Activated naive CD4-positive, alpha-beta T cell treated with anti-CD3 and anti-CD28 coated beads, Interleukin-2, amount 50 U/mL, for 72 hours (primary cell): ENCODE results near the gene ATOH8. TPM values are rescaled to one million over a fixed set of nuclear protein-coding genes. Genes with fewer than 3 reads are reported as not detected.

ENCODE experiments used
- ATAC-seq, 2 donors: fragments of 150-1000 bp; cut with Tn5 transposase; 2 replicates each; pipeline ENCODE4 v1.10.0; 2021; ENCODE audit warnings: mild to moderate bottlenecking in 2 of 2, moderate library complexity in 2 of 2
- DNase-seq, 2 donors: peaks; one replicate each; pipeline ENCODE4 v3.0.0; 2021 to 2022; ENCODE audit warnings: low spot score in 2 of 2
- H3K27ac Mint-ChIP-seq, 2 donors: one replicate each; pipeline ENCODE4 v1.8.0; 2022; ENCODE audit warnings: mild to moderate bottlenecking in 2 of 2, mixed read lengths in 2 of 2
- H3K36me3 Mint-ChIP-seq, 2 donors: one replicate each; pipeline ENCODE4 v1.8.0; 2022; ENCODE audit warnings: mixed read lengths in 2 of 2
- H3K9me3 Mint-ChIP-seq, 2 donors: one replicate each; pipeline ENCODE4 v1.8.0; 2022; ENCODE audit warnings: mixed read lengths in 2 of 2
- total RNA-seq, 2 donors: library from RNA; stranded (reverse); gene quantifications; one replicate each; pipeline ENCODE4 v1.2.3, GENCODE V29; 2022

Gene ATOH8
- total RNA-seq, 2 donors from 2014 or later, result not detected

DNA sequence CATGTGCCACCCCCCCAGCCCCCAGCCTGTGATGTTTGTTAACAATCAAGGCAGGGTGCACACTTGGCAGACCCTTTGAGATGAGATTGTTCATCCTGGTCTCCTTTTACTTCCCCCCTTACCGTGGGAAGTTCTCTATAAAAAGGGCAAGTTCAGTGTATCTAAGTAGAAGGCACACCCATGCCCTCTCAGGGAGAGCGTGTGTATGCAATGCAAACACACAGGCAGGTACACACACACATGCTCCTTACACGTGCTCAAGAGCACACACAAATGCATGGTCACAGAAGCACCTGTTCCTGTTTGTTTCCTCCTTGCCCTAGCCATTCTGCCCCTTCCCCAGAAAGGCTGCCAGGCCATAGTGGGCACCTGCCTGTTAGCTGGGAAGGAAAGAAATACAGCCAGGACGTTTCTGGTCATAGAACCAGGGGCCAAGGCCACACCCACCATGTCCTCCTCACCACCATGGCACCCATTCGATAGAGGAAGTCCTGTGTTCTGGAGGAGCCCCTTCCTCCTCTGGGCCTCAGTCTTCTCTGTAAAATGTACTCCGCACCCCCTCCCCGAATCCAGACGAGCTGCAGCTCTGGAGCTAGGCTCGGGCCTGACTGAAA, 3.1 kb downstream of the ATOH8 start:
- no peak for DNase-seq

DNA sequence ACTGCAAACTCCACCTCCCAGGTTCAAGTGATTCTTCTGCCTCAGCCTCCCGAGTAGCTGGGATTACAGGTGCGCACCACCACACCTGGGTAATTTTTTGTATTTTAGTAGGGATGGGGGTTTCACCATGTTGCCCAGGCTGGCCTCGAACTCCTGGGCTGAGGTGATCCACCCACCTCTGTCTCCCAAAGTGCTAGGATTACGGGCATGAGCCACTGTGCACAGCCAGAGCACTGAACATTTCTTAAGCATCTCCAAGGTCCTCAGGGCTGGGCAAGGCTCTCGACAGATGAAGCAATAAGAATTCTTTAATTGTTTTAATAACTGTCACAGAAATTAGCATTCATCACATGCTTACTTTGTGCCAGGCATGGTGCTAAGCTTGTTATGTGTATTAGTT, 4.1 kb downstream of the ATOH8 start:
- Mint-ChIP-seq H3K36me3 (no peaks in the 10 kb centered on the region), H3K9me3 (no peaks in the 10 kb centered on the region), H3K27ac (no peak overlapping the region)
- DNase-seq (no peak), ATAC-seq (no peak)

More for the DNA sequence above, 3.1 kb downstream of the ATOH8 start:
- no peaks in the 10 kb centered on the region for H3K9me3 Mint-ChIP-seq
- H3K36me3 Mint-ChIP-seq, result no peaks in the 10 kb centered on the region
- ATAC-seq, result no peak
- no peak overlapping the region for H3K27ac Mint-ChIP-seq

DNA sequence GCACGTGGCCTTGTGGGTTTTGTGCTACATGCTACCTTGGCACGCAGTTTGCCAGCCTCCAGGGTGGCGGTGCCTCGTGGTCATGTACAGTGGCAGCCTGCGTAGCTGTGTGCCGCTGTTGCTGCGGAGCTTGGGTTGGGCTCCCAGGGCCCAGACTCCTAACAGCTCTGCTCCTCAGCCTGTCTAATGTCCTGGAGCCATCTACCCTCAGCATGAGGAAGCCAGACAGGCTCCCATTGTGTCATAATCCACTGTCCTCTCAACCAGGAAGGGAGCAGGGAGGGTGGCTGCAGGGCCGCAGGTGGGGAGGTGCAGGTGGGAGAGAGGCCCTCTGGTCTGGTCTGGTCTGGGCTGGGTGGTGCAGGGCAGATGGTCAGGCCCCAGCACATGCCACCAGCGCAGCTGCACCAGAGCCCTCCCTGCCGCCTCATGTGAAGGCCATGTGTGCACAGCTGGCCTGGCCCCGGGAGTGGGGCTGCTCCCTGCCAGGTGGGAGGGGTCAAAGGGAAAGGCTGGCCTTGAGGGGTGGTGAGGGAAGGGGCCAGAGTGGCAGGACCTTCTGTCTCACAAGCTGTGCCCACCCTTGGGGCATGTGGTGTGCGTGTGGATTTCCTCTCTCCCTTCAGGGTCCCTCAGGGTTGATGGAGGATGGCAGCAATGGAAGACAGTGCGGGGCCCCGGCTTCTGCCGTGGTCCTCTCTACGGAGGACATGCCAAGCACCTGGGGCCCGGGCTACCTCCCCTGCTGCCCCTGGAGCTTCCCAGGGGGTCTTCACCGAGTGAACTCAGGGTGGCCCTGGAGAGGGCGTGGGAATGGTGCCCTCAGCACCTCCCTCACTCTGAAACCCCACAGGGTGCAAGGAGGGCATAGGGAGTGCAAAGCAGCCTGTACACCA, 4.8 kb downstream of the ATOH8 start:
- DNase-seq (no peak), ATAC-seq (no peak)
- Mint-ChIP-seq H3K9me3 (no peaks in the 10 kb centered on the region), H3K27ac (no peak overlapping the region), H3K36me3 (no peaks in the 10 kb centered on the region)

DNA sequence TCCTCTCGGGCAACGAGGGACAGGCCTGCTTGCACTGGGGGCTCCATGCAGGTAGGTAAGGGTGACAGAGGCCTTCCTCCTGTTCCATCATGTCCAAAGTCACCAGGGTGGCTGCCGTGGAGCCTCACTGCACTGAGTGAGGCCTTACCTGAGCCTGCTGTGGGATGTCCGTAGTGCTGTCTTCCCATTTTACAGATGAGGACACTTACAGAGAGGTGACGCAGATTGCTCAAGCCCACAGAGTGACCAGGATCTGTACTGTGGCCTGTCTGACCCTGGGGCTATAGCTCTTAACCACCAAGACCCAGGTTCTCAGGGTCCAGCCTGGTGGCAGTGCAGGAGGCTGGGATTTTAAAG, 5.4 kb downstream of the ATOH8 start:
- Mint-ChIP-seq H3K27ac (no peak overlapping the region), H3K9me3 (no peaks in the 10 kb centered on the region), H3K36me3 (no peaks in the 10 kb centered on the region)
- no peak for DNase-seq
- no peak for ATAC-seq

DNA sequence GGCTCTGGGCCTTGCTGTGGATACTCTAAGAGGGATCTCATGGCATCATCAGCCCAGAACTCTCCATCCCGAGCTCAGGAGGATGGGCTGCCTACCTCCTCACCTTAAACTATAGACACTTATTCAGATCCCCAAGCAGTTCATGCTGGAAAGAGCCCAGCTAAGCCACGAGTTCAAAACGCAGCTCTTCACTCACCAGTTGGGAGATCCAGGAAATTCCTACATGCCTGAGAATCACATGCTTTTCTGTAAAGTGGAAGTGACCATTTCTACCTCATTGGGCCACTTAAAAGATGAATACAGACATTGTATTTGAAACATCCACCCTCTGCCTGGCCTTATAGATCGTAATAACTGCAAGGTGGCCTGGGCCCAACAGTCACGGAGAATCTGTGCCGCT, 6.6 kb downstream of the ATOH8 start:
- no peaks in the 10 kb centered on the region for H3K36me3 Mint-ChIP-seq
- ATAC-seq (no peak), DNase-seq (no peak)
- no peak overlapping the region for H3K27ac Mint-ChIP-seq
- no peaks in the 10 kb centered on the region for H3K9me3 Mint-ChIP-seq

DNA sequence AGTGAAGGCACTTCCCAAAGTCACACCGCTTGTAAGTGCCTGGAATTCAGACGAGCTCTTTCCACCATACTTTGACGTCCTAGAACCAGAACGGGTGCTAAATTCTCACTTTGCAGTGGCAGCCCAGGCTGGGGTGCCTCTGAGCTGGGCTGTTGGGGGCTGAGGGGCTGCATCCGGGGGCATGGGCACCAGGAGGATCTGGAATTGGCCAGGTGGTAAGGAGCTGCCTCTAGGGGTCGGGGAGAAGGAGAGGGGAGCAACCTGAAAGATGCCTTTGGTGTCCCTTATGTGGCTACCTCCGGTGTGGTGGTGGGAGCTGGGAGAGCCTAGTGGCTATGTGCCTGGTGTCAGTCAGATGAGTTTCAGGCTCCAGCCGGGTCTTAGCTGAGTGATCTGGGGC, 7.1 kb downstream of the ATOH8 start:
- Mint-ChIP-seq H3K9me3 (no peaks in the 10 kb centered on the region), H3K36me3 (no peaks in the 10 kb centered on the region), H3K27ac (no peak overlapping the region)
- DNase-seq (no peak), ATAC-seq (no peak)

DNA sequence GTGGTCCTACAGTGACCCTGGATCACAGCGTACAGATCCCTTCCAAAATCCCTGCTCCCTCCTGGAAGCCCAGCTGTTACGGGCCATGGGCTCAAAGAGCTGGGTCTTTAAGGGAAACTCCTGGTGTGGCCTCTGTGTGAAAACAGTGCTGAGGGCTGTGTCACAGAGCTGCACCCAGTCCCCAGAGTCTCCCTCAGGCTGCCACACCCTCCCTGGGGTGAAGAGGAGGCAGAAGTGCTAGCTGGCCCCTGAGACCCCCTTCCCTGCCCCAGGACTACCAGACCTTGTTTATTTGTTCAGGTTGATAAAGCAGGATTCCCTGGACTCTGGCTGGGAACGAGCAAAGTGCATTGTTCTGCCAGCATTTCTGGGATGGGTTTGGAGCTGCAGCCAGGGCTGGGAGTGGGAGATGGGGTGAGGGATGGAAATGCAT, 7.7 kb downstream of the ATOH8 start:
- Mint-ChIP-seq H3K27ac (no peak overlapping the region), H3K36me3 (no peaks in the 10 kb centered on the region), H3K9me3 (no peaks in the 10 kb centered on the region)
- ATAC-seq (no peak), DNase-seq (no peak)

DNA sequence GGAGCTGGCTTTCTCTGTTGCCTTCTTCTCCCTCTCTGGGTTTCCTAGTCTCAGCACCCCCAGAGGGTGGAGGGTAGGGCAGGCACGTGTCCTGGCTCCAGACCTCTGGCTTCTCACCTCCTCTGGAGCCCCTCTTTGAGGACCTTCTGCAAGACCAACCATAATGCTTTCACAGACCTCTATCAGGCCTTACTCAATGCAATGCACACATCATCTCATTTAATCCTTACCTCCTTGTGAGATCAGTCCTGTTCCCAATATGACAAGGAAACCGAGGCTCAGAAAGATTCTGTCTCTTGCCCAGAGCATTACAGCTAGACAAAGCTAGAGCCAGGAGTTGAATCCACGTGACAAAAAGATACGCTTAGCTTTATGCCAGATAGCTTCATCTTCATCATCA, 8.2 kb downstream of the ATOH8 start:
- Mint-ChIP-seq H3K9me3 (no peaks in the 10 kb centered on the region), H3K27ac (no peak overlapping the region), H3K36me3 (no peaks in the 10 kb centered on the region)
- ATAC-seq (no peak), DNase-seq (no peak)

DNA sequence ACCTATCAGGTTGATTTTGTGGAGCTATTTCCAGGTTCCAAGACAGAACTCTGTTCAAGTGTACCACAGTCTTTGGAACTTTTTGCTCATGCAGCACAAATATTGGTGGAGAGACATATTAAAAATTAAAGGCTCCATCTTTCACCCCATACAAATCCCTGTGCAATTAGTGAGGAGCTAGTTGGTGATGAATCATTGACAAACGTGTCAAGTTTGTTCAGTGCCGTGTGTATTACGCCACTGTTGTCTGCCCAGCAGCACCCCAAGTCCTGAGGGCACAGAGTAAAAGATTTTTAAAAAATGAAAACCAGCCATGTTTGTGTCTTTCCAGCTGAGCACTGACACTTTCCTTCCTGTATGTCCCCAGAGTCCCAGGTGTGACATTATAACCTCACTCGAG, 9.3 kb downstream of the ATOH8 start:
- no peaks in the 10 kb centered on the region for H3K36me3 Mint-ChIP-seq
- ATAC-seq, result no peak
- no peak overlapping the region for H3K27ac Mint-ChIP-seq
- no peak for DNase-seq
- H3K9me3 Mint-ChIP-seq, result no peaks in the 10 kb centered on the region

DNA sequence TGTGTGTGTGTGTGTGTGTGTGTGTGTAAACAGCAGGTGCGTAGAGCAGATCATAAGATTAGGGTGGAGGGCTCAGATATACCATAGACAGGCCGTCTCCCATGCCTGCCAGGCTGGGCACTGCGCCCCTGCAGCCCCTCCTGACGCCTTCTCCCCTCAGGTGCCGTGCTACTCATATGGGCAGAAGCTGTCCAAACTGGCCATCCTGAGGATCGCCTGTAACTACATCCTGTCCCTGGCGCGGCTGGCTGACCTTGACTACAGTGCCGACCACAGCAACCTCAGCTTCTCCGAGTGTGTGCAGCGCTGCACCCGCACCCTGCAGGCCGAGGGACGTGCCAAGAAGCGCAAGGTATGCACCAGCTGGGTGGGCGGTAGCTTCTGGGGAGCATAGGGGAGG, 10.0 kb downstream of the ATOH8 start:
- no peak overlapping the region for H3K27ac Mint-ChIP-seq
- H3K36me3 Mint-ChIP-seq, result no peaks in the 10 kb centered on the region
- H3K9me3 Mint-ChIP-seq, result no peaks in the 10 kb centered on the region
- no peak for ATAC-seq
- no peak for DNase-seq

DNA sequence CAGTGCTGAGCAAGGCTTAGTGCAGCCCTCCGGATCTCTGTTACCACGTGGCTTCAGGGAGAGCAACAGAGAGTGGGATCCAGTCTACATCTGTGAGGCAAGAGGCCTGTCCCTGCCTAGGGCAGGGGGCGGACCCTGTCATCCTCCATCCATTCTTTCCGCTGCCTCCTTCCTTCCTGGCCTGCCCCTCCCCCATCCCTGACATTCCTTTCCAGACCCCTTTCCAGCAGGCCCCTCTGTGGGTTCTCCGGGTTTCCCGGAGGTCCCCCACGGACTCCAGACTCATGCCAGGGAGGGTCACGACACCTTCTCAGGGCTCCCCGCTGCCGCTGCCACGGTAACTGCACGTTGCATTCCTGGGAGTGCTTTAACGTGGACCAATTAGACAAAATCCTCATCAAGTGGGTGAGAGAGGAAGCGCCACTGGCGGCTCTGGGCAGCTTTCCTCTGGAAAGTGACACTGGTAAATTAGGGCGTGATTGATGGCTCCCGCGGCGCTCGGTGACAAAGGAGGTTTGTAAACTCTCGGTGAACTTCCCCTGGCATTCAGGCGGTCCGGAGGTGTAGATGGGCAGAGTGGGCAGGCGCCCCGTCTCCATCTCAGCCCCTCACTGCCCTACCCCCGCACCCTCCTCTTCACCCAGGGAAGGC, 11.4 kb downstream of the ATOH8 start:
- H3K36me3 Mint-ChIP-seq, result no peaks in the 10 kb centered on the region
- no peak for ATAC-seq

DNA sequence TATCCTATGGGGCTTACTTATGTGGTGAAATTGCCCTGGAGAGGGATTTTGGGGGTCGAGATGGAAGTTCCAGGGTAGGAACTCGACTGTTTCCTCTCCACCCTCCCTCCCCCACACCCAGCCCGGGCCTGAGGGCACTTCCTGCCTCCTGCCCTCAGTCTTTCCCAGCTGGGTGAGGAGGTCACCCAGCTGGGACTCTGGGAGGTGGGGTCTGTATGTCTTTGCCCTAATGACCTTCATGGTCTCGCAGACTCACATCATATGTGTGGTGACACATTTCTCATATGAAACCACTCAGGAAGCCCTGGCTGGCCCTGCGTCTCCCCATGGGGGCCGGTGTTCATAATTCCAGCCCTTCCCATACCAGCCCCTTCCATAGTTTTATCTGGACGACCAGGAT, 12.4 kb downstream of the ATOH8 start:
- DNase-seq (no peak), ATAC-seq (no peak)
- no peaks in the 10 kb centered on the region for H3K9me3 Mint-ChIP-seq
- H3K27ac Mint-ChIP-seq, result no peak overlapping the region
- H3K36me3 Mint-ChIP-seq, result no peaks in the 10 kb centered on the region

More for the DNA sequence above, 11.4 kb downstream of the ATOH8 start:
- no peak for DNase-seq
- Mint-ChIP-seq H3K9me3 (no peaks in the 10 kb centered on the region), H3K27ac (no peak overlapping the region)

DNA sequence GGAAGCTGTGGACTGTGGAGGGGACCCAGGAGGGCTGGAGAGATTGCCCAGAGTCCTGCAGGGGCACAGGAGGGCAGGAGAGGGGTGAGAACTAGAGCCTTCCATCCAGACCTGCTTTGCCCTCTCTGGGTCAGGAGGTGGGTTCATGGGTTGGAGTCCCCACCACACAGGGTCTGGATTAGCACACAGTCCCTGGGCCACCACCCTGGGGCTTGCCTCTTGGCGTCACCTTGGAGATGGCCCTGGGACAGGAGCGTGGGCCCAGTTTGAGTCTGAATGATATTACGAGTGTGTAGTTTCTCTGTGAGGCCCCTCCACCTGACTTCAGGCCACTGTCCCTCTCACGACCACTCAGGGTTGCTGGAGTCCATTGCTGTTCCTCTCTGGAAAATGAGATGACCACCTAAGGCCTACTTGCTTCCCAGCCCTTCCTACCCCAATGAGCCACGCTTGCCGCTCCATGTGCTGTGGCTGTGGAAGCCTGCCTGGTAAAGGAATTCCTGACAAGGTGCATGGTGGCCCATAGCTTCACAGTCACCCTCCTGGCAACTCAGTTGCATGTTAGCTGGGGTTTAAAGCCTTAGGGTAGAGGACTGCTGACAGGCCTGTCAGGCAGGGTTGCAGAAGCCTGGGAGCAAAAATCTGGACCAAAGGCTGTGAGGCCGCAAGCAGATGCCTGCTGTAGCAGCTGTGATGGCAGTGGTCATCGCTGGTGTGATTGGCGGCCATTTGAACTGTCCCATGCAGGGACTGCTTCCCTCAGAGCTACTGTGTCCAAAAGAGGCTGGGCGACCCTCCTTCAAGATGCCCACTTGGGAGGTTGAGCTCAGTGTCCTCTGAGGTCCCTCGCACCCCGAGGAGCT, 14.2 kb downstream of the ATOH8 start:
- ATAC-seq, result no peak
- DNase-seq, result no peak
- H3K27ac Mint-ChIP-seq, result no peak overlapping the region
- H3K36me3 Mint-ChIP-seq, result no peaks in the 10 kb centered on the region
- no peaks in the 10 kb centered on the region for H3K9me3 Mint-ChIP-seq

DNA sequence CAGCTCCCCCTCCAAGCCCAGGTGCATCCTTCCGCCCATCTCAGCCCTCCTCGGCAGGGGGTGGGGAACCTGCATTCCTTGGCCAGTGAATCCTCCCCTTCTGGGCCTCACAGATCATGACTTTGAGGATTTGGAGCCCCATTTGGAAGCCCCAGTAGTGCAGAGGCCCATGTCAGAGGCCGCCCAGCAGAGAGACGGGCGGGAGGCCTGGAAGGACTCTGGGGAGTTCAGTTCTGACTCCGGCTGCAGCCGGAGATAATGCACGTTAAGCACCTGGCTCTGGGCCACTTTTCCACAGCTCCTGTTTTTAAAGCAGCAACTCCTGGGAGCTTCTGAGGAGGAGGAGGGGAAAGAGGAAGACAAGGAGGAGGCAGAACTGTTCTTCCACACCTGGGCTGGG, 14.9 kb downstream of the ATOH8 start:
- Mint-ChIP-seq H3K27ac (no peak overlapping the region), H3K36me3 (no peaks in the 10 kb centered on the region), H3K9me3 (no peaks in the 10 kb centered on the region)
- no peak for ATAC-seq
- DNase-seq, result no peak

DNA sequence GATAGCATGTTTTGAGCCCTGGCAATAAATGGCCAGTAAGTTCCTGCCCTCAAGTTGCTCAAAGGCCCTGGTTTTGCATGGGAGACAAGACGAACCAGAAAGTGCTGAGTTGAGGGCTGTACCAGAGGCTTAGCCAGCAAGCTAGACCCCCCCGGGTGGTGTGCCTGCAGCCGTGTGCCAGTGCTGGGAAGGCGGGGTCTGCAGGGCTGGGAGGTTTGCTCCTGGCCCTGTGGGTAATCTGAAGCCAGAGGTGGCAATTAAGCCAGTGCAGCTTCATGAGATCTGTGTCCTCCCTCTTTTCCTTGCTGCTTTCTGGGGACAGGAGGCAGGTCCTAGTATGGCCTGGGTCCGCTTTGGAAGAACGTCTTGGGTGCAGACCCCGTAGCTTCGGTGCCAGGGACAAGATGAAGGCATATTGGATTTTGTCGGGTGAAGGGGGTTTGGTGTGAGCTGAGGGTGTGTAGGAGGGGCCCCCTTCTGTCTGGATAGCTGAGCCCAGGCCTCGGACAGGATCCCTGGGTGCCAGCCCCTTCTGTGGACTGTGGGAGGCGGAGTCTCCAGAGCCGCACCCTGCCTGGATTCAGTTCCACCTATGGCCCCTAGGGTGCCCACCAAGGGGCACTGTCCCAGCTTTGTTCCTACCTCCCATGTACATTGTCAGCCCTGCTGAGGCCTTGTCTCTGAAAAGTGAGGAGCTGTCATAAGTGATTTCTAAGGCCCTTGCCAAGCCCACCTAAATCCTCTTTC, 15.6 kb downstream of the ATOH8 start:
- Mint-ChIP-seq H3K9me3 (no peaks in the 10 kb centered on the region), H3K36me3 (no peaks in the 10 kb centered on the region), H3K27ac (no peak overlapping the region)
- DNase-seq, result no peak
- peak in 1 of 2 donors; percentile 57 for ATAC-seq

DNA sequence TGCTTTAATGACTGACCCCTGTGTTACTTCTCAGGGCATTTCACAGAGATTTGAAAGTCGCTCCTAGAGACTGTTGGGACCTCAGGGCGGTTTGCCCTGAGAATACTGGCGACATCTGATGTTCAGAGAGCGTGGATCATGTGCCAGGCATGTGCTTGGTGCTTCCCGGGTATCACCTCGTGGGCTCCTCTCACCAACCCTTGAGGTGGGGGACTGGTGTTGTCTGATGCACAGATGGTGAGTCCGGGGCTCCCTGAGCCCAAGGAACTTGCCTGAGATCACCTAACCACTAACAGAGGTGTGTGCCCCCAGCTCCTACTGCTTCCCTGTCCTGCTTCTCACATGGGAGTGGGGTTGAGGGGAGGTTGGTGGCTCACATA, 16.2 kb downstream of the ATOH8 start:
- Mint-ChIP-seq H3K9me3 (no peaks in the 10 kb centered on the region), H3K27ac (no peak overlapping the region), H3K36me3 (no peaks in the 10 kb centered on the region)
- DNase-seq (no peak), ATAC-seq (no peak)
